ENCODE data around the gene SPACA5.

DNA sequence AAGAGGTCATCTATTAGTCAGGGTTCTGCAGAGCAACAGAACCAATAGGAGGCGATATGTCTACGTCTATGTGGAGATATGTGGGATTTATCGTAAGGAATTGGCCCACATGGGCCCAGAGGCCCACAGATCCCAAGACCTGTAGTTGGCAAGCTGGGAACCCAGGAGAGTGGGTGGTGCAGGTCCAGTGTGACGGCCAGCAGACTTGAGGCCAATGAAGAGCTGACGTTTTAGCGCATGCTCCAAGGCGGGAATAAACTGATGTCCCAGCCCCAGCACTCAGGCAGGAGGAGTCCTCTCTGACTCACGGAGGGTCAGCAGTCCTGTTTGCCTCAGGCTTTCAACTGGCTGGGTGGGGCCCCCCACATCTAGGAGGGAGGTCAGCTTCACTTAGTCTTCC, 21.3 kb downstream of the SPACA5 start:
- TF ChIP-seq POLR2AphosphoS5 (IDR thresholded peaks at IDR 0.05; ENCODE audit: low read depth, low read length), result no peak
- no peak for TF ChIP-seq TAF1 (IDR thresholded peaks at IDR 0.05; ENCODE audit: borderline replicate concordance, low read depth, low read length)
- TF ChIP-seq POLR2A (IDR thresholded peaks at IDR 0.05; ENCODE audit: low read depth, low read length), result no peak
